Measurements from ENCODE around the gene SYTL2.

SYTL2 gene

DNA sequence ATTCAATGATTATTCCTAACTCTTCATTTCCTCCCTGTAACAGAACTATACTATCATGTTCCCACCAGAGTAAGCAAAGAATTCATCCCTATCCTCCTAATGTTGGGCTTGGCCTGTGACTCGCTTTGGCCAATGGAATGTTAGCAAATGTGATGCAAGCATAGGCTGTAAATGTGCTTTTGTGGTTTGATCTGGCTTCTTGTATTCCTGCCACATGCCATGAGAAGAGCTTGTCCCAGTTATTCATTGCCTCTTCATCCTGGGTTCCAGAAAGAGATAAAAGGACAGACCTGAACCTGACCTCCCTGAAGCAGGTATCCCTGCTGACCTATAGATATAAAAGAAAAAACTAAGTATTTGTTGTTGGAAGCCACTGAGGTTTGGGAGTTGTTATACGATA, 51.0 kb downstream of the SYTL2 start:
- DNase-seq (ENCODE audit: low read depth, low spot score) = peak; percentile 77

DNA sequence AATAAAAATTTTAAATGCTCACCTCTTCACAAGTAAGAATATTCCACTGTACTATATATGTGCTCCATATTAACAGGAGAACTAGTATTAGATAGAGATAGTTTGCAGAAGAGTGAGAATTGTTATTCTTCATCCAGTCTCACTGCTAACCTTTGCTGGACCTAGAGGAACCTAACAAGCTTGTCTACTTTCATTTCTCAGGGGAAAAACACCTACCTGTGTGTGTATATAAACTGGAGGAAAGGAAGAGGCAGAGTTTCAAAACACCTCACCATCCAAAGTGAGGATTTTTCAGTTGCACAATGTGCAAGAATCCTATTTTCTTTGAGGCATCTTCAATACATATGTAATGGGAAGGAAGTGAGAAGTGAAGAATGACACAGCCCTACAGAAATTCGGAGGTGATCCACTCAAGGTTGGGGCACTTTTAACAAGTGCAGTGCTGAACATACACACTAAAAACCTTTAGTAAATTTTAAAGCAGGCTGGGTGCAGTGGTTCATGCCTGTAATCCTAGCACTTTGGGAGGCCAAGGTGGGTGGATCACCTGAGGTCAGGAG, 52.4 kb downstream of the SYTL2 start:
- DNase-seq (ENCODE audit: low read depth, low spot score) = no peak

DNA sequence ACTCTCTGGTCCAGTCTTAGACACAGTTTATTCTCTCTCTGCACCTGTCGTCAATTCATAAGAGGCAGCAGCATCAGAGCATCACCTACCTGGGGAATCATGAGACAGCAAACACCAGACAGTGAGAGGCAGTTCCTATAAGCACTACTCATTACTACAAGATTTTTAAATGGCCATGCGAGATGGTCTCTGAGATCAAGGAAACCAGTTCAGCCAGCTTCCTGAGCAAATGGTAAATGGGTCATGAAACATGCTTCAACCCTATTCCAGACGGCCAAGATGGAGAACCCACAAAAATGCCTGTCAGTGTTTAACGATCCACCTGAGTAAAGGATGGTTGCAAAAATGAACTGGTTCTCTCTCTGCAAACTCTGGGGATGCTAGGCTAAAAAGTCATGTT, 52.9 kb downstream of the SYTL2 start:
- DNase-seq (ENCODE audit: low read depth, low spot score) = no peak

DNA sequence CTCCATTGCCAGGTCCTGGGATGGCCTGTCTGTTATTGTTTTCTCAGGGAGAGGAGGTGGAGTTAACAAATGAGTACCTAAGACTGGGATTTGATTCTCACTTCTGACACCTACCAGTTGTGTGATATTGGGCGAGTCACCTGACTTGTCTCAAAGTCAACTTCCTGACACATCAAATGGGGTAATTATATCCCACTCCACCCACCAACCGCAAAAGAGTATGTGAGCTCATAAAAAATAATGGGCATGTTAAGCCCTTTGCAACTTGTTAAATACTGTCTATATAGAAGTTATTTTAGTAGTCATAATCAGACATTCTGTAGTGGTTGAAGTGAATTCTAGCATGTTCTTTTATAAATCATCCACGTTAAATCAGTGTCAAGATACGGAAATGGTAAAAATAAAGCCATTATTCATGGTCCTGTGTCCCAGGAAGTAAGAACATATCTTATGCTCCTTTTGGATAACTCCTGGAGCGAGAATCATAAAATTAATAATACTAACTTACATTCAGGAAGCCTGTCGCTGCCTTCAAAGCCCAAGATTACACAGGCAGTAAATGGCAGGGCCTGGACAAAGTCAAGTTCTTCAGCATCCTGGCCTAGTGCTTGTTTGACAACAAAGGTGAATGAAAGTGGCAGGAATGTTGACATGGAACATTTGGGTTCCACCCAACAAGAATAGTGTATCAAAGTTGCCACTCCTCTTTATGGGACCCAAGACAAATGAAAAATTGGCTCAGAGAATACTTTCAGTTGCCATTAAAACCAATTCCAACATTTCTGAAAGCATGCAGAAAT, 54.3 kb downstream of the SYTL2 start:
- DNase-seq (ENCODE audit: low read depth, low spot score) = no peak

DNA sequence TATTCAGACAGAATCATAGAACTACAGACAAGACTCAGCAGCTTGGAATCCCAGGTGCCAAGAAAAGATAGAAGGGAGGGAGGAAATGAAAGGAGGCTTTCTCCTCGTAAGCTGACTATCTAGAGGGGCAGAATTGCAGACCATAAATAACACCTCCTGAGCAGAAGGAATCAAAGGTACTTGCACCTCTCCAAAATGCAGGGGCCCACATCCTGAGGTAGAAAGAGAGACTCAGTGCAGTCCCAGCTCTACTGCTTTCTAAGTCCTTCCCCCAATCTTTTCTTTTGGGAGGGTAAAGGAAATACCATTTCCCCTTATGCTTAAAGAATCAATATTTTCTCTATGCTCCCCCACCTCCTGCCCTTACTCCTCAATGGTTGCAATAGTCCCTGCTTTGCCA, 55.2 kb downstream of the SYTL2 start:
- DNase-seq (ENCODE audit: low read depth, low spot score) = no peak

DNA sequence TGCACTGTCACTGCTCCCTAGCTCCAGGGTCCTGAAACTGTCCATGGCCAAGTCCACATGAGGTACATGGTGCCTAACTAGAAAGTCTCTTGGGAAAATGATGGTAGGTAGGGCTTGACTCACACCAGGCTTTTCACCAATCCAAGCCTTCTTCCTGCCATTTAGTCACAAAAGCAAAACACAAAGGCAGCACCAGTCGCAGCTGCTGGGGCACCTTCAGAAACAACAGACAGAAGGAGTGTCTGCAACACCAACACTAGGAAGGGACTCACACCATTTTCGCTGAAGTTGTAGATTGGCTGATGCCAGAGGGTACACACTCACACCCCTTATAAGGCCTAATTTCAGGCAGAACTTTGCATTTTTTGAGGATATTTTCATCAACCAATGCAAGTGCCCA, 55.7 kb downstream of the SYTL2 start:
- DNase-seq (ENCODE audit: low read depth, low spot score) = no peak

DNA sequence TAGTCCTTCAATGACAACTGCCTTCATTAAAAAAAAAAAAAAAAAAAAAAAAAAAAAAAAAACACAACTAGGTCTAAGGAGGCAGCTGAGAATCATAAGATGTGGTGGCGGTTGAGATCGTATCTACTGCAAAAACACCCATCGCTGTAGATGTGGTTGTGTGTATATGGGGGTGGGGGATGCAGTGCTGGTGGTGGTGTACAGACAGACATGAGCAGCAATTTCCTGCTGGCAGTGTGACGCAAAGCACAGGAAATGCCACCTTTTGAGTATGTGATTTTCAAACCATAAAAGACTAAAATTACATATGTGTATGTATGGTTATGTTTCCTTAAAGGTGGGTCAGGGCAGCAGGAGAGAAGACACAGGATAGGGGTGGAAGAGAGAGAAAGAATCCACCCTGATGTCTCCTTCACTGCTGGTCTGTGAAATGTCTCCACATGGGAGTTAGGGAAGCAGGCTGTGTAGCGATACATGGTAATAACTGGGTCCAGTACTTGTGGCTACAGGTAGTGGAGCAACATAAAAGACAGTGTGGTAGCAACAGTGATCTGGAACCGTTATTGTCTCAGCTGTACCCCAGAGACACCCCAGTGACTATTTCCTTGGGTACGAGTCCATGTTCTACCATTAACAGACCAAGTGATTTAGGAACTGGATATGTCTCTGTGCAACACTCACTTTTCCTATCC, 57.9 kb downstream of the SYTL2 start:
- no peak for DNase-seq (ENCODE audit: low read depth, low spot score)

DNA sequence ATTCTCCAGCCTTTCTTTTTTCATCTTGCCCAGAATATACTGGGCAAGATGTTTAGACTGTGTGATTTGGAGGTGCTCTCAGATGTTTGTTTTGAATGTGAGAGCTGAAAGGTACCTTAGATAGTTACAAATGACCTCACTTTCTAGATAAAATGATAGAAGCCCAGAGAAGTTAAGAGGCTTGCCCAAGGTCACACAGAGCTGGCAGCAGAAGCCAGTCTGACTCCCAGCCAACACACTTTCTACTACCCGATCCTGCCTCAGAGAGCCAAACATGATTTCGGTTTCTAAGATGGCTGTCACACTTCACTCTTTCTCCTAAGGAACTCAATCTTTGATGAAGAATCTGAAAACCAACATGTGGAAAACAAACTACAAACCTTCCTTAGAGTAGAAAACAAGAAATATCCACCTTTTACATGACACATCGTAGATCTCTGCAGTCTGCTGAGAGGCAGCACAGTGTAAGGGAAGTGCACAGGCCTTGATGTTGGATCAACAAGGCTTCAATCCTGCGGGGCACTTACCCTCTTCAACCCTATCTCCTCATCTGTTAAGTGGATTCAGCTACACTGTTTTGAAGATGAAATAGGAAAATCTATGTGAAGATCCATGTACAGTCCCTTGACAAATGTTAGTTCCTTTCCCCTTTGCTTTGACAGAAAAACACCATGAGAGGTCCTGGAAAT, 58.6 kb downstream of the SYTL2 start:
- DNase-seq (ENCODE audit: low read depth, low spot score) = no peak

DNA sequence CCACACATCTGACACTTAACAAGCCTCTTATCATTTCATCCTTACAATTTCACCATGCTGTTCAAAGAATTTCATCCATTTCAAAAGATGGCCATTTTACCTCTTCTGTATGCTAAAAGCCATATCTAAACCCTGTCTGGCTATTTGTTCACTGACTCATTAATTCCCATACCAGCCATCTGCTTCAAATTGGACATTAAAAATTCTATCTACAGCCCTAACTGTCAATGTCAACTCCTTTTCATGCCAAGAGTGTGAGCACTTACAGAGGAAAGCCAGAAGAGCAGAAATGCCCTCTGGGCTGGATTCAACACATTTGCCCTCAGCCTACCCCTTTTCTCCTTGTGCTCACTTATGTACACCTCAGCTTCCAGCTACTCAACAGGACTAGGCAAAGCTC, 59.2 kb downstream of the SYTL2 start:
- DNase-seq (ENCODE audit: low read depth, low spot score) = no peak

DNA sequence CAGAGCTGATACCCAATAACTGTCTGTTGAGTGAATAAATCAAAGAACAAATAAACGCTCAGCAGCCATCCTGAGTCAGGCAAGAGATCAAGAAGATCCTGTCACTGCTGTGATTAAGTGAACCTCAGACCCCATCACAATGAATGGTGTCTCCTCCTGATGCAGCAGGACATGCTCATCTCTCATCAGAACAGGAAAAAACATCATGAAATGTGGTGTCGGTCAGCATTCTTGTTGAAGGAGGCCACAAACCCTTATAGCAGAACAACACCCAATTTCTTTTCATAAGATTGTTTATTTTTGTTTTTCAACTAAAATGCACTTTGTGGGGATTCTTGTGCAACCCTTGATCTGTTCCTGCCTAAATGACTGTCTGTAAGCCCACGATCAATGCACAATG, 60.3 kb downstream of the SYTL2 start:
- DNase-seq (ENCODE audit: low read depth, low spot score) = no peak

DNA sequence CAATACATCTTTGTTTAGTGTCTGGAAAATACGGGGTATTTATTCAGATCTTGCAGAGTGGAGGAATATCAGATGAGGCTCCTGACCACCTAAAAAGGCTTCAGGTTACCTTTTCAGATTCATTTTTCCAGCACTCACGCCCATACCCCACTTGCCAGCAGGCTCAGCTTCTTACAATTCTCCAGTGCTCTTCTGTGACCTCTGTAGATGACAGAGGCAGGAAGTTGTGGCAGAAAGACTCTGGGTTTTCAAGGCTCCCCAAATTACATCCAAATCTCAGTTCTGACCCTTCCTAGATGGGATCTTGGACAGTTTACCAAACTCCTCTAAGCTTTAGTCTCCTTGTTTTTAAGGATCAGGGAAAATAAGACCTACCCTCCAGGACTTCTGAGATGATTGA, 61.1 kb downstream of the SYTL2 start:
- no peak for DNase-seq (ENCODE audit: low read depth, low spot score)

DNA sequence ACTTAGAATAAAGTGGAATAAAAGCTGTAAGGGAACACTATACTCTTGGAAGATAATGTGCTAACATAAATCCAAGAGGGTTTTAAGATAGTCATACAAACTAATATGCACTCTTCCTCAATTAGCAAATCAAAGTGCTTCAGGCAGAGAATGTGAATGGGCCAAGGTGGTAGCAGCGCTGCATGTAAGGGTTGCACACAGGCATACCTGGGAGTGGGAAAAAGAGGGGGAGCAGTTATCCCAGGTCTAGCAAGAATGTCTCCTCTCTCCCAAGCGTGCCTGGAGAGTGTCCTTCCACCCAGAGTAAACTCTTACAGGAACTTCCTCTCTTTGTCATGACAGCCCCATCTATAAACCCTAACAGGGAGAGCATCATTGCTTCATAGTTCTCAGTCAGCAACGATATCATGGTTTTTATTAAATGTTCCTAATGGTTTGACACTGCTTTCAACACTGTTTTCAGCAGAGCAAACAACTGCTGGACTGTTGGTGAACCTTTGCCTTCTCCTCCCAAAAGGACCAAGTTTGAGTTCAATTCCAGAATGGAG, 61.6 kb downstream of the SYTL2 start:
- no peak for DNase-seq (ENCODE audit: low read depth, low spot score)

DNA sequence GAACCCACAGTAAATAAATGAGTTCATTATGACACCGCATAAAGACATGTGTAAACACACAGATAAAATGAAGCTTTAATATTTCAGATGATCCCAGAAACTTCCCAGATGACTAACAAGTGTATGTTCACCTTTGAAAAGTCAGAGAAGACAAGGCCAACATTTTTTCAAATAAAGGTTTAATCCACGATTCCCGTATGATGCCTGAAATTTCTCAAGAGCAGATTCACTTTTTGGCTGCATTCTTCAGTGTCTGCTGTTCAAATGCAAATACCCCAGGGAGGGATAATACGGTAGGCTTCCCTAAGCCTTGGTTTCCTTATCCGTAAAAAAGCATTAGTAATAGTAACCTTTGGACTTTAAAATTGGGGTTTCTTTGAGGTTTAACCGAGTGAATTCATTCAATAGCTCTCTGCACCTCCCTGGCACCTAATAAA, 62.5 kb downstream of the SYTL2 start:
- DNase-seq (ENCODE audit: low read depth, low spot score) = no peak

DNA sequence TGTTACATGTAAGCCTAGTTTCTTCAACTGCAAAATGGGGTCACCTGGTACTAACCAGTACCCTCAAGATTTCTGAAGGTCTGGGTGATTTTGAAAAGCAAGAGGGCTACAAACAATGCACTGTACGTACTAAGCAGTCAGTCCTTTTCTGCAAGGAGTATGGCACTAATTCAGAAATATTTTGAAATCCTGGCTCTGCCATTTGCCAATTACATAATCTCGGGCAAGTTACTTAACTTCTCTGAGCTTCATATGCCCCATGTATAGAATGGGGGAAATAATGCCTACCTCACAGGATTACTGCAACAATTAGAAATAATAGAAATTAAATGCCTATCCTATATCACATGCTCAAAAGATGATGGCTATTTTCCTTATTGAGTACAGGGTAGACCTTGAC, 64.3 kb downstream of the SYTL2 start:
- DNase-seq (ENCODE audit: low read depth, low spot score) = no peak

DNA sequence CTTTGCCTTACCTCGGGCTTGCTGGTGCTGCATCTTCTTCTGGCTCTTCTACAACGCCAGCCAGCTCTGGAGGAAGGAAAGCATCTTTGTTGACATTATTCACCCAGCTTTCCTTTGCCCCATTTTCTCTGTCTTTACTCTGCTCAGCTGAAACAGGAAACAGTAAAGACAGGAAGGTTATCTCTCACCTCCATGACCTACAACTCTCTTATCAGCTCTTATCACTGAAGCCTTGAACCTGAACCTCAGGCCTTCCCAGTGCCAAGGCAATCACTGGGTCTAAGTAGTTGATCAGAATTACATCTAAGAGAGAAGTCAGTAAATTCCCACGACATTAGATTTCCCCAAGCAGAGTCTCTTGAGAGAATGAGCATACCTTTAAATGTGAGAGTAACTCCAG, 65.3 kb downstream of the SYTL2 start:
- DNase-seq (ENCODE audit: low read depth, low spot score) = no peak

DNA sequence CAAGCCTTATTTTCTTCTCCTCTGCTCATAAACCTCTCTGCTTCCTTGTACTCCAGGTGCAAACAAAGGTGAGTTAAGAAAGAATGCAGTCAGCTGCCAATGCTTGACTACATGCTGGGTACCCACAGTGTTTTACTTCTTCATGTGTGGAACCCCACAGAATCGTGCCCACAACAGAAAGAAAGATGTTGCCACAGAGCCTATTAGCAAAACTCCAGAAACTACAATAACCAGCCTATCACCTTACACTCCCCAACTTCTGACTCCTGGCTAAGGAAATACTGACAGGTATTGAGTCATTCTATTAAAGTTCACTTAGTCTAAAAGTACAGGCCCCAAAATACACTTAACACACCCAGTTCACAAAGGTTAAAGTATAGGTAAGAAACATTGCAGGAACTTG, 68.1 kb downstream of the SYTL2 start:
- no peak for DNase-seq (ENCODE audit: low read depth, low spot score)

DNA sequence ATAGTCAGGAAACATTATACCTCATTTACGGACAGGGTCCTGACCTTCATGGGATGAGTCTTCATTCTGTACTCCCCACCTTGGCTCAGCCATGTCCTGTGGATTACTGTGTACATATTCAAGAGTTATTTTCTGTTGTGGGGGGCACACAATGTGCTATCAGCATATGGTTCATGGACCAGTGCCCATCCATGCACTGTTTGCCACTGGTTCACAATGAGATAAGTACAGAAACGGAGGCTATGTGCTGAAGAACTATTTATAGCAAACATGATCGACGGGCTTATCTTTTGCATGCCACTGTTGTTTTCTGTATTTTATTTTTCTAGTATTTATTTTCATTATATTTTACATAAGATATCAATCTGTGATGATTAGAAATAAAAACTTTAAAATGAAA, 68.6 kb downstream of the SYTL2 start:
- no peak for DNase-seq (ENCODE audit: low read depth, low spot score)

DNA sequence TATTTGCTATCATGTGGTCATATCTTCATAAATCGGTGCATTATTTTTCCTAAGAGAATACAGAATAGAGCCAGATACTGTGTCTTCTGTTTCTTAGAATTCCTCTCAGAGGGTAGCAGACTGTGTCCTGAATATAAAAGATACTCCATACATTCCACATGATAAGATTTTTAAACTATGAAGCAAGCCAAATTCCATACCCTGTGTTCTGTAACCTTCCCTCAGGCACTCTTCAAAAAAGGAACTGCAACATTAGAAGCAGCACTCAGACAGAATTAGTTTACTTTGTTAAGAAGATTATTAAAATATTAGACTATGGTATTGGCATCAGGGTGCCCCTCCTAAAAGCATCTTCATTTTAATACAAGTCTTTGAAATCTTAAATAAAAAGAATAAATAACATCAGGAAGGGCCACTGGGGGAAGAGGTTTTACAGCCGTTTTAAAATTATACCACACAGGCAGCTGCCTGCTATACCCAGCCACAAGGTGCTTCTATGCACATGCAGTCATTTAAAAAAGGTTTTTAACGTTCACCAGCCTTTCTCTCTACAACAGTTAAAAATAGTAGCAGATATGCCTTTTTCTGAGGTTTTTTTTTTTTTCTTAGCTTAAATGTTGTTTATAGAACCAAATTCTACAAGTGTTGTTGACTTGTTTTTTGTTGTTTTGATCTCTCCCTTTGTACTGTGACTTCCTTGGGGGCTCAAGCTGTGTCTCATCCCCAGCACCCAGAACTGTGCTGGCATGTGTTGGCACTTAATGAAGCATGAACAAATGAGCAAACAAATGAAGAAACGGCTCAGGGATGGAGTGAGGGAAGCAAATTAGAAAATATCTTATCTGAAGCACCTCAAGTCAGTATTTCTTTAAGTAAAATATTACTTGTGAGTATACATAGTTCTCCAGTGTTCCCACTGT, 70.2 kb downstream of the SYTL2 start:
- no peak for DNase-seq (ENCODE audit: low read depth, low spot score)

DNA sequence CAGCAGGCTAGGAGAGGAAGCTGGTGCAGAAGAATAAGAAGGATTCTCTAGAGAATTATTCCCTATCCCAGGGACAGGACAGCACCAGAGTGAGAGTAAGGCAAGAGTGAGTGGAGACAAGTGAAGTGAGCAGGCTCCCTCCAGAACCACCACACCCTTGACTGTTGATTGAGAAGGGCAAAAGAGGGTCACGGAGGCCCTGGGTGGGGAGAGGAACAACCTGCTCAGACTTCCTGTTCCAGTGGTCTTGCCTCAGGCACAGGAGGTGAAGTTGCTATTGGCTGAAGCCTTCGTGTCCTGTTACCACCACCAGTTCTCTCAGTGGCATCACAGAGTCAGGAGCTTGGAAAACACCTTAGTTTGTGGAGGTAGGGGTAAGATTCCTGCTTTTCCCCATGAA, 73.2 kb downstream of the SYTL2 start:
- DNase-seq (ENCODE audit: low read depth, low spot score) = no peak

DNA sequence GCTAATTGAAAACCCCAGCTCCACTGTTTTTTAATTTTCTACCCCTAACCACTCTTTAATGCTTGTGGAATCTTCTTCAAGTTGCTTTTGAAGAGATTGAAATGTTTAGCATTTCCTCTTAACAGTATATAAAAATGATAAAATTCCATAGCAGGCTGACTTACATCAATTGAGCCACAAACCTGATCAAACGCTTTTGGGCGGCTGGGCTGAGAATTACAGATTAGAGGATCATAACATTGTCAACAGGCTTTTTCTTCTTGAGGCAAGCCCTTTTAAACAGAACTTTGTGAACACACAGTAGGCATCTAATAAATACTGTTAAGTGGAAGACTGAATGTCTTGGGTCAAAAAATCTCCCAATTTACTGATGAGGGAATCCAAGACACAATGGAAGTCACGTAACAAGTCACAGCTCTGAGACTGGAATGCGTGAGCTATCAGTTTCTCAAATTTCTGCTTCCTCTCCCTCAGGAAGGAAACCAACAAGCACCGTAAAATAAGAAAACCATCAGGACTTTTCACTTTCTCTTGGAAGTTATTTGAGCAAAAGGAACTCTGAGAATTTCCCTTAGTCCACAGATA, 75.0 kb downstream of the SYTL2 start:
- DNase-seq (ENCODE audit: low read depth, low spot score) = no peak

DNA sequence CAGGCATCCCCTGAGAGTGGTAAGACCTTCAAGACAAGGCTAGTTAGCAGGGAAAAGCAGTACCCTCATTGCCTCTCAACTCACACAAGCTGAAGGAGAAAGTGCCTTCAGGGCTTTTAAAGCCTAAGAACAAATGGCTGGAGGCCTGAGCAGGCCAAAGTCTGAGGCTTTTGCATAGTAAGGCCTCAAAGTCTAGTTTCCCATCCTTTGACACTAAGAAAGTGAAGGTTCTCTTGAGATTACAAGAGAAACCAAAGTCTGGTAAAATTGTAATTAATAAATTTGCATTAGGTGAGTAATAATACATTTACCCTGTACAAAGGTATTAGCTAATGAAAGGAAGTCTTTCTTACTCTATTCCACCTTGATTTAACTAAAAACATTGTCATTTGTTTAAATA, 78.0 kb downstream of the SYTL2 start:
- no peak for DNase-seq (ENCODE audit: low read depth, low spot score)
